Fibroblast of lung (primary cell): ENCODE measurements around the gene SRGAP2B.
"Not testable (repeated sequence)": the region's sequence is repeated elsewhere in the genome, so short reads cannot be mapped to it uniquely, and the experiment has no call there.

Source experiments
- EZH2 ChIP-seq: IDR thresholded peaks from 2 replicates; pipeline ENCODE4 v1.5.1; 2012; ENCODE audit warnings: low read length, control low read depth, mild to moderate bottlenecking; ENCODE audit errors: missing control alignments
- TF ChIP-seq, protein P1 (sequence below), 2 donors: IDR thresholded peaks in 1 of 2; conservative IDR thresholded peaks in 1 of 2; 1 replicate in 1 of 2; 2 replicates in 1 of 2; pipeline ENCODE4 v1.5.1; 2011 to 2012; ENCODE audit warnings: low read length in 2 of 2, control low read depth in 1 of 2, inconsistent platforms in 1 of 2, low read depth in 1 of 2, mild to moderate bottlenecking in 1 of 2

DNA sequence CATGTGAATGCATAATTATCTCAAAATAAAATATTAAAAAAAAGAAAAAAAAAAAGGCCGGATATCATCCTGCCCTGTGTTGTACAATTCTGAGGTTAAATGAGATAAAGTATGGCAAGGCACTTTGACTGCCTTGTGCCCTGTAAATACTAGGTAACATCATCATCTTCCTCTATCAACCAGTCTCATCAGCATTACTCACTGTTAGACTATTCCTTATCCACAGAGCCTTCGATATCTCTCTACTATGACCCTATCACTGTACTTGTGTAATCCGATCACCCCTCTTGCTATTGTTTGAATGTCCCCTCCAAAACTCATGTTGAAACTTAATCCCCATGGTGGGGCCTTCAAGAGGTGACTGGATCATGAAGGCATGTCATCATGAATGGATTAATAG, 18.3 kb downstream of the SRGAP2B start:
- TF ChIP-seq, protein P1, sequence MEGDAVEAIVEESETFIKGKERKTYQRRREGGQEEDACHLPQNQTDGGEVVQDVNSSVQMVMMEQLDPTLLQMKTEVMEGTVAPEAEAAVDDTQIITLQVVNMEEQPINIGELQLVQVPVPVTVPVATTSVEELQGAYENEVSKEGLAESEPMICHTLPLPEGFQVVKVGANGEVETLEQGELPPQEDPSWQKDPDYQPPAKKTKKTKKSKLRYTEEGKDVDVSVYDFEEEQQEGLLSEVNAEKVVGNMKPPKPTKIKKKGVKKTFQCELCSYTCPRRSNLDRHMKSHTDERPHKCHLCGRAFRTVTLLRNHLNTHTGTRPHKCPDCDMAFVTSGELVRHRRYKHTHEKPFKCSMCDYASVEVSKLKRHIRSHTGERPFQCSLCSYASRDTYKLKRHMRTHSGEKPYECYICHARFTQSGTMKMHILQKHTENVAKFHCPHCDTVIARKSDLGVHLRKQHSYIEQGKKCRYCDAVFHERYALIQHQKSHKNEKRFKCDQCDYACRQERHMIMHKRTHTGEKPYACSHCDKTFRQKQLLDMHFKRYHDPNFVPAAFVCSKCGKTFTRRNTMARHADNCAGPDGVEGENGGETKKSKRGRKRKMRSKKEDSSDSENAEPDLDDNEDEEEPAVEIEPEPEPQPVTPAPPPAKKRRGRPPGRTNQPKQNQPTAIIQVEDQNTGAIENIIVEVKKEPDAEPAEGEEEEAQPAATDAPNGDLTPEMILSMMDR (conservative IDR thresholded peaks at IDR 0.05 in 1 of 2, IDR thresholded peaks at IDR 0.05 in 1 of 2; ENCODE audit: low read depth in 1 of 2, low read length in 2 of 2), result not testable (repeated sequence)
- TF ChIP-seq EZH2, result not testable (repeated sequence)
